OCI-LY3 (cell line): Measurements from ENCODE around the gene CSTB.

Experiments
- EZH2phosphoT487 ChIP-seq: fragments of 200-600 bp; shearing (Covaris generic); IDR thresholded peaks from 2 replicates; pipeline ENCODE4 v1.6.1; 2018; ENCODE audit warnings: antibody characterized with exemption, mixed run types, low read depth
- TF ChIP-seq, protein P1 (sequence below): fragments of 200-600, 300-600 bp; sonication (generic); IDR thresholded peaks from 2 replicates; pipeline ENCODE4 v1.5.1; 2014; ENCODE audit warnings: antibody characterized with exemption, low read length, low read depth

DNA sequence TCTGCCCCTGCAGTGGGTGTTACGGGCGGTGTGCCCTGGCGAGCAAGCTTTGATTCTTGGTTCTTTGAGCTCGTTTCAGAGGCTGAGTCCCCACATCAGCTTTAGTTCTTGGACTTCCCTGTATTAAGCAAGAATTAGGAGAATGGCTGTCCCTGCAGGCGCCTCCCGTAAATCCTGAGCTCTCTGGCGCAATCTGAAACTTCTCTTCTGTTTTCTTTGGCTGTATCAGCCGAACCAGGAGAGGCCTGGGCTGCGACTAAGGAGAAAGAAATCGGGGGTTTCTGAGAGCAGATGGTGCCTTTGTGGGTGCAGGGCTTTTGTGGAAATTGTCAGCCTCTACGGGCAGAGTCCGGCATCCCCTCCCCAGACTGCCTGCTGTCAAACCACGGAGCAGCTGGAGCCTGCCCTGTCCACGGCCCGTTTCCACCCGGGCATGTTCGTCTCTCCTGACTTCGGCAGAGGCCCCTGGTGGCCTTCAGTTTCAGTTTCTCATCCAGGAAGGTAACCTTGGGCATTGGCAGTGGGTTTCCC, 17.9 kb downstream of the CSTB start:
- TF ChIP-seq, protein P1, sequence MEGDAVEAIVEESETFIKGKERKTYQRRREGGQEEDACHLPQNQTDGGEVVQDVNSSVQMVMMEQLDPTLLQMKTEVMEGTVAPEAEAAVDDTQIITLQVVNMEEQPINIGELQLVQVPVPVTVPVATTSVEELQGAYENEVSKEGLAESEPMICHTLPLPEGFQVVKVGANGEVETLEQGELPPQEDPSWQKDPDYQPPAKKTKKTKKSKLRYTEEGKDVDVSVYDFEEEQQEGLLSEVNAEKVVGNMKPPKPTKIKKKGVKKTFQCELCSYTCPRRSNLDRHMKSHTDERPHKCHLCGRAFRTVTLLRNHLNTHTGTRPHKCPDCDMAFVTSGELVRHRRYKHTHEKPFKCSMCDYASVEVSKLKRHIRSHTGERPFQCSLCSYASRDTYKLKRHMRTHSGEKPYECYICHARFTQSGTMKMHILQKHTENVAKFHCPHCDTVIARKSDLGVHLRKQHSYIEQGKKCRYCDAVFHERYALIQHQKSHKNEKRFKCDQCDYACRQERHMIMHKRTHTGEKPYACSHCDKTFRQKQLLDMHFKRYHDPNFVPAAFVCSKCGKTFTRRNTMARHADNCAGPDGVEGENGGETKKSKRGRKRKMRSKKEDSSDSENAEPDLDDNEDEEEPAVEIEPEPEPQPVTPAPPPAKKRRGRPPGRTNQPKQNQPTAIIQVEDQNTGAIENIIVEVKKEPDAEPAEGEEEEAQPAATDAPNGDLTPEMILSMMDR = no peak
- no peak for TF ChIP-seq EZH2phosphoT487
